SK-N-MC (cell line): ENCODE measurements around the gene NMB.

Experiments
- DNase-seq: peaks from one replicate; pipeline ENCODE4 v3.0.0-alpha.2; 2011; ENCODE audit warnings: low read depth, low spot score
- H3K27ac ChIP-seq: fragments of 200-600 bp; sonication (generic); 2 replicates; pipeline ENCODE4 v1.5.1; 2016; ENCODE audit warnings: mixed run types
- H3K36me3 ChIP-seq: fragments of 200-600 bp; sonication (generic); 2 replicates; pipeline ENCODE4 v1.6.1; 2017; ENCODE audit warnings: antibody characterized with exemption, low read length, mixed read lengths; ENCODE audit not compliant: insufficient read depth
- H3K4me3 ChIP-seq: fragments of 200-600 bp; sonication (generic); 2 replicates; pipeline ENCODE4 v1.5.1; 2016
- H3K9ac ChIP-seq: fragments of 200-600 bp; sonication (generic); 2 replicates; pipeline ENCODE4 v1.8.0; 2017; ENCODE audit warnings: mixed run types, mixed read lengths; ENCODE audit not compliant: insufficient read length
- H3K9me3 ChIP-seq: fragments of 200-600 bp; sonication (generic); 2 replicates; pipeline ENCODE4 v1.6.1; 2017; ENCODE audit warnings: low read depth, mild to moderate bottlenecking, antibody characterized with exemption, low read length, moderate library complexity, mixed read lengths
- EZH2 ChIP-seq: fragments of 200-600 bp; sonication (generic); IDR thresholded peaks from one replicate; pipeline ENCODE4 v1.6.1; 2017; ENCODE audit warnings: antibody characterized with exemption
- FOXP2 ChIP-seq: optimal IDR thresholded peaks from 2 replicates; pipeline ENCODE3; 2011; ENCODE audit warnings: mild to moderate bottlenecking, moderate library complexity; ENCODE audit not compliant: insufficient read depth; ENCODE audit errors: extremely low read length, control extremely low read depth
- POLR2AphosphoS5 ChIP-seq: IDR thresholded peaks from 2 replicates; pipeline ENCODE4 v1.6.1; 2012; ENCODE audit warnings: mild to moderate bottlenecking, low read depth, low read length, borderline replicate concordance

Gene NMB

GRCh38 chr15:84658788-84659411 lies 901 bp upstream of the NMB start:
- Histone ChIP-seq H3K36me3 (no peaks in the 10 kb centered on the region), H3K9me3 (no peaks in the 10 kb centered on the region), H3K4me3 (no peak overlapping the region; the same call in 1 of the 2 replicates), H3K27ac (no peak overlapping the region), H3K9ac (no peak overlapping the region)
- no peak for DNase-seq
- TF ChIP-seq EZH2 (no peak), POLR2AphosphoS5 (no peak; the same call in 1 of the 2 replicates), FOXP2 (no peak)

GRCh38 chr15:84657748-84658079 lies 285 bp downstream of the NMB start:
- Histone ChIP-seq H3K36me3 (peaks cover 3% of the 10 kb centered on the region), H3K9me3 (no peaks in the 10 kb centered on the region), H3K9ac (peak overlapping the region; percentile 53), H3K27ac (no peak overlapping the region), H3K4me3 (peak overlapping the region; percentile 79)
- TF ChIP-seq POLR2AphosphoS5 (no peak), EZH2 (no peak), FOXP2 (no peak)
- DNase-seq, result no peak

GRCh38 chr15:84656972-84657371 lies 1.0 kb downstream of the NMB start:
- DNase-seq, result no peak
- TF ChIP-seq FOXP2 (no peak), EZH2 (no peak), POLR2AphosphoS5 (no peak)
- Histone ChIP-seq H3K9me3 (no peaks in the 10 kb centered on the region), H3K27ac (no peak overlapping the region), H3K4me3 (no peak overlapping the region; the same call in 1 of the 2 replicates), H3K36me3 (peaks cover 10% of the 10 kb centered on the region), H3K9ac (no peak overlapping the region)

- H3K4me3 ChIP-seq, result peak overlapping the region; percentile 92
- H3K36me3 ChIP-seq, result peaks cover 23% of the 10 kb centered on the region
- peak overlapping the region; percentile 82; the same call in 1 of the 2 replicates for H3K27ac ChIP-seq
- H3K9ac ChIP-seq, result peak overlapping the region; percentile 93
- TF ChIP-seq POLR2AphosphoS5 (no peak), FOXP2 (peak; percentile 58), EZH2 (no peak)
- DNase-seq, result peak; percentile 34
- no peaks in the 10 kb centered on the region for H3K9me3 ChIP-seq
Measured at GRCh38 chr15:84654689-84655453, 3.1 kb downstream of the NMB start.

- Histone ChIP-seq H3K4me3 (peak within 1 kb of the TSS; percentile 92), H3K36me3 (peaks cover 29% of the 10 kb centered on the region), H3K27ac (peak within 1 kb of the TSS; percentile 82; the same call in 1 of the 2 replicates), H3K9ac (peak within 1 kb of the TSS; percentile 93), H3K9me3 (no peaks in the 10 kb centered on the region)
- DNase-seq, result peak; percentile 51
- TF ChIP-seq EZH2 (no peak), POLR2AphosphoS5 (peak; percentile 92)
Measured at GRCh38 chr15:84653910-84654688, 3.9 kb downstream of the NMB start, which contains the start of gene WDR73. Gene WDR73, minus strand, starts transcription at chr15:84654283. Its CDS starts 9 bp downstream, at chr15:84654274.

- peak overlapping the region; percentile 92 for H3K4me3 ChIP-seq
- peak overlapping the region; percentile 93 for H3K9ac ChIP-seq
- no peak for TF ChIP-seq EZH2
- H3K9me3 ChIP-seq, result no peaks in the 10 kb centered on the region
- DNase-seq, result no peak
- H3K27ac ChIP-seq, result peak overlapping the region; percentile 48; the same call in 1 of the 2 replicates
- H3K36me3 ChIP-seq, result peaks cover 34% of the 10 kb centered on the region
Measured at GRCh38 chr15:84653584-84653909, 4.5 kb downstream of the NMB start.

- TF ChIP-seq EZH2, result no peak
- no peak for TF ChIP-seq FOXP2
- TF ChIP-seq POLR2AphosphoS5, result no peak
- DNase-seq, result no peak
- Histone ChIP-seq H3K9ac (no peak overlapping the region), H3K27ac (no peak overlapping the region), H3K36me3 (peaks cover 69% of the 10 kb centered on the region), H3K9me3 (no peaks in the 10 kb centered on the region), H3K4me3 (no peak overlapping the region)
Measured at GRCh38 chr15:84649706-84650105, 8.3 kb downstream of the NMB start.

- Histone ChIP-seq H3K9me3 (no peaks in the 10 kb centered on the region), H3K9ac (no peak overlapping the region)
Measured at GRCh38 chr15:84648539-84648938, 9.5 kb downstream of the NMB start.

More at GRCh38 chr15:84648539-84648938, 9.5 kb downstream of the NMB start:
- no peak for DNase-seq
- TF ChIP-seq FOXP2 (no peak), EZH2 (no peak), POLR2AphosphoS5 (no peak)
- Histone ChIP-seq H3K4me3 (no peak overlapping the region), H3K27ac (no peak overlapping the region), H3K36me3 (peaks cover 75% of the 10 kb centered on the region)
